NCI-H748 (cell line): ENCODE measurements around the gene NFU1.

ENCODE experiments used
- DNase-seq: peaks from one replicate; lab custom pipeline; 2025; ENCODE audit not compliant: unreplicated experiment; lab: John Stamatoyannopoulos, UW

Gene NFU1

DNA sequence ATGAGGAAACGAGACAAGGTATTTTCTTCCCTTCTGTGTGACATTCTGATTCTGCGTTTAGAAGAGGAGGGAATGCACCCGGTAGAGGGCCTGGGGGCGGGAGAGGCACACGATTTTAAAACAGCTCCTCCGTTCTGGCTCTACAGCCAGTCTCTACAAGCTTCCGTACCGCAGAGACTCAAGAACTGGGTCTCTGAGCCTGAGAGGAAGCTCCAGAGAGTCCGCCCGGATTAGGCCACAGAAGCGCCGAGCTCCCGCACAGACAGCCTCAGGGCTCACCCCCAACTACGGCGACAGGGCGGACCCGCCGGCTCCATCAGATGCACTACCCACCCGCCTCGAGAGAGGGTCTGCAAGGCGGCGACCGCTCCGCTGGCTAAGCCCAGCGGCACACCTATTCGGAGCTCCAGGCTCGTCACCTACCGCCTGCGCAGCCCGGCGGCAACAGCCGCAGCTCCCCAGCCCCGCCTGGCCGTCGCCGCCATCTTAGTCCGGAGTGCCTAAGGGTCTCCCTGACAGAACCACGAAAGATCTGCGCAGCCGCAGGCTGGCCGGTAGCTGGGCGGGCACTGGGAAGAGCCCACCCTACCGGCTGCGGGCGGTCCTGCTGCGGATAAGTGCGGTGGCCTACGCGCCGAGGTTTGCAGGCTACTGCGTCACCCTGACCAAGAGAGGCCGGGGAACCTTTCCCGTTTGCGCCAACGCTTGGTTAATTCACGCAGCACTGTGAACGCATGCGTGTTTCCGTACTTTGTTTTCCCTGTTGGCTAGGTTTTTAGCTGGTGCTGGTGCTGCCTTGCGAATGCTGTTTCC, at the start of gene NFU1:
NFU1 (minus strand) TSS at position 498 of the 813 bp plus-strand sequence; CDS start at position 485, 13 bp downstream.
- peak; percentile 90 for DNase-seq

- DNase-seq = peak; percentile 85
These were observed 46.5 kb upstream of the NFU1 start for GRCh38 chr2:69483696-69484095.

- peak; percentile 52 for DNase-seq
These were observed 45.8 kb upstream of the NFU1 start for GRCh38 chr2:69483024-69483423.

GRCh38 chr2:69482471-69482870, 45.2 kb upstream of the NFU1 start:
- DNase-seq = peak; percentile 15

- DNase-seq = no peak
These were observed 44.2 kb upstream of the NFU1 start for GRCh38 chr2:69481421-69481820.

DNA sequence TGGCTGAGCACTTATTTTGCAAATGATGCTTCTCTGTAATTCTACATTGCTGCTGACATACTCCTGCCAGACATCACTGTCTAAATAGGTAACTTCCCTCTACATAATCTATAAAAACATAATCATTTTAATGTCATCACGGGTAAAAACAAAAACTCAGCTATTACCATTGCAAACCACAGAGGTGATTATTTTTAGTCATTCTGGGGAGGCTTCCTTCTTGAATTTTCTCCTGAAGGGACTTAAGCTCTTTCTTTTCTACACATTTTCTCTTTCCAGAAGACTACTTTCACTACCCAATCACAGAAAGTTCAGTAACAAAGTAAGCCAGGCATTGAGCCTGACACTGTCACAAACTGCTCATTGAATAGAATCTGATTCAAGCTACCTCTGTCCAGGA, 40.4 kb upstream of the NFU1 start:
- DNase-seq = no peak

GRCh38 chr2:69474688-69475087, 37.5 kb upstream of the NFU1 start:
- no peak for DNase-seq

DNA sequence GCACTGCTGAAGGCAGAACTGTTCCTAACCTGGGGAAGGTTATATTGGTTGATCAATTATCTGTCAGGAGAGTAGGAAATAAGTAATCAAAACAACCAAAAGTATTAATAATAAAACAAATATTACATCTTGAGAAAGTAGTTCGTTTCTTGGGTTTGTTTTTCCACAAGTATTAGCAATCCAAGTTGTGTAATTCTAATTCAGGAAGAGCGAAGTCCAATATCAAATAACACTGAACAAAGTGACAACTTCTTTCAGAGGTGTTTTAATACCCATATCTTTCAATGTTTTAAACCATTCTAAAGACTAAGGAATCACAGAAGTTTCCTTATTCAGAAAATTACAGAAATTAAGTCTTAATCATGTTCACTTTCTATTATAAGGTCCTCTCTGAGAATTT, 34.6 kb upstream of the NFU1 start:
- DNase-seq = no peak

DNA sequence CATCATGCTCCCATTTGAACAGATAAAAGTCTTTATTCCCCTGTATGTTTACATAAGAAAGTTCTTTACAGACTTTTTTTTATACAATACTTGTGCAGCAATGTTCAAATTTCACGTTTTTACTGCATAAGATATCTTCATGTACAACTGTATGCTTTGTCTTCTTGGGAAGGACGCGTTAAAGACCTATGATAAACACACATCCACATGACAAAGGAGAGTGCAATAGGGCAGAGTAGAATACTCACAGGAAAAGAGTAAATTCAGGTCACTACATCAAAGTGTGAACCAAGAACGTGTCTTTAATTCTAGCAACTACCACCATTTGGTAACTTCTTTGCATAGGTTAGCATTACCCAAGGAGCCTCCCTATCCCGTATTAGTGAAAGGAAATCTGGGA, 33.7 kb upstream of the NFU1 start:
- no peak for DNase-seq

- DNase-seq = no peak
These were observed 32.5 kb upstream of the NFU1 start for GRCh38 chr2:69469784-69470183.

GRCh38 chr2:69469375-69469774, 32.1 kb upstream of the NFU1 start:
- DNase-seq = no peak

- no peak for DNase-seq
These were observed 29.5 kb upstream of the NFU1 start for GRCh38 chr2:69466728-69467127.

GRCh38 chr2:69465513-69466456, 28.6 kb upstream of the NFU1 start:
- no peak for DNase-seq

- DNase-seq = no peak
These were observed 27.3 kb upstream of the NFU1 start for GRCh38 chr2:69464575-69464974.

DNA sequence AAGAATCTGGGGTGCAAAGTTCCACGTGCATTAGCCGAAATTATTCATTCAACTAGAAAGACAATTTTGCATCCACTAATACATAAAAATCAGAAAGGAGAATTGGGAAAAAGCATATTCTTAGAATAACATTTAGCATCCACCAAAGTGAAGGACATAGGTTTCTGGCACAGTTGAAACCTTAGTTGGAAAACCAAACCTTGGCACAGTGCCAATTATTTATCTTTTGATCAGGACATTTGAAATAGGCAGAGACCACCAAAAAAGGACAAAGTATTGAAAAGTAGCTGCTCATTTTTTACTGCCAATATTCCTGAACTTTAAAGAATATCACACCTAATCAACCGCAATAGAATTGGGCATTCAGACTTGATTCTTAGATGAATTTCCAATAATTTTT, 25.5 kb upstream of the NFU1 start:
- no peak for DNase-seq

DNA sequence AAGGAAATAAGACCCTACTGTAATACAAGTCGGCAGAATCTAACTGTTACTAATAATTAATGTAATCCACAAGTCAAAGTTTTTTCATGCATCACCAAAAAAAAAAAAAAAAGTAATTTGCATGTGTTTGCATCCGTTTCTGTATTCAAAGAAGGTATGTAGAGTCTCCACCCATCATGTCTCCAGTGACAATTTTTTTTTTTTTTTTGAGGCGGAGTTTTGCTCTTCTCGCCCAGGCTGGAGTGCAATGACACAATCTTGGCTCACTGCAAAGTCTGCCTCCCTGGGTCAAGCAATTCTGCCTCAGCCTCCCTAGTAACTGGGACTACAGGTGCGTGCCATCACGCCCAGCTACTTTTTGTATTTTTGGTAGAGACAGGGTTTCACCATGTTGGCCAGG, 24.2 kb upstream of the NFU1 start:
- no peak for DNase-seq

DNA sequence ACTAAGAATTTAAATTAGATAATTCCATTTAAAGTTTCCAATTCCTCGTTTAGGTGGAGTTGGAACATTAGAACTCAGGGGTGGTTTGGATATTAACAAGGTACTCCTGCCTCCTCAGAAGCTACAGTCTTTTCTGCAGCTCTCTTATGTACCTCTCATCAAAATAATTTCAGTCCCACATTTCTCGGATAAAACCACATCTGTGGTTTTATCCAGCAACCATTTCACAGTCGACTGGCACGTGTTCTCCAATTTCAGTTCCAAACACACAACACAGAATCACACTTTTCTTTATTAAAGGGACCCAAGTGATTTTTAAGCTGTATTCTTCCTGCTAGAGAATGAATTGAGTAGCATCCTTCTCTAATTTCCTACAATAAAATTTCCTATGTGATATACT, 22.7 kb upstream of the NFU1 start:
- DNase-seq = no peak

- no peak for DNase-seq
These were observed 19.8 kb upstream of the NFU1 start for GRCh38 chr2:69456950-69457445.

GRCh38 chr2:69456154-69456553, 18.9 kb upstream of the NFU1 start:
- no peak for DNase-seq

DNA sequence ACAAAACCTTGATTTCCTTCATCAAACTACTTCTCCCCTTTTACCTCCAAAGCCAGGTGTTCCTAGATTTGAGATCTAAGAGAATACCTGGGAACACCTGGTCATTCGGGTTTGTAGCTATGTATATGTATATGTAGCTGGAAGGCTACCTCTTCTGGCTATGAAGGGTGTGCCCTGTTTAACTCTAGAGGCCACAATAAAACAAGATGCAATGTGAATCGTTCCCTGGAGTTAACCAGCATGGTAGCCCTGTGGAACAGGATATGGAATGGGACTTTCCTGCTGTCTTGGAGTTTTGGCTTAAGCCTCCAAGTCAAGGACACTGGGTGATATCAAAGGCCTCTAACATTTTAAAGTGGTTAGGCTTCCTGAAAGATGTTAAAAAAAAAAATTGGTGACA, 17.7 kb upstream of the NFU1 start:
- no peak for DNase-seq

- no peak for DNase-seq
These were observed 16.4 kb upstream of the NFU1 start for GRCh38 chr2:69453475-69454129.
